ENCODE results near the gene OR4D11. TPM values are rescaled to one million over a fixed set of nuclear protein-coding genes. Genes with fewer than 3 reads are reported as not detected.

Gene OR4D11
- polyA plus RNA-seq, 4 donors = not detected

- no peak for FAIRE-seq
- Histone ChIP-seq H3K27me3 (ENCODE audit: control insufficient read depth in 3 of 3, insufficient read depth in 3 of 3, low read length in 3 of 3) (no peaks in the 10 kb centered on the region), H3K4me3 (ENCODE audit: low read depth in 1 of 3, low read length in 3 of 3) (peak overlapping the region in 1 of 3 donors; percentile 73), H3K27ac (ENCODE audit: low read depth in 1 of 3, low read length in 2 of 3) (peak overlapping the region in 1 of 3 donors; percentile 82), H3K4me1 (ENCODE audit: control insufficient read depth in 3 of 3, insufficient read depth in 2 of 3, low read depth in 1 of 3, low read length in 2 of 3) (peaks cover 0 to 4% (median 0%) of the 10 kb centered on the region in 3 donors), H3K36me3 (ENCODE audit: control insufficient read depth in 3 of 3, insufficient read depth in 2 of 3, low read depth in 1 of 3, low read length in 3 of 3) (no peaks in the 10 kb centered on the region), H3K9me3 (ENCODE audit: control insufficient read depth in 2 of 2, insufficient read depth in 1 of 2, low read depth in 1 of 2, low read length in 1 of 2) (no peaks in the 10 kb centered on the region)
- WGBS, 3 donors = 38 to 66% (median 61%) methylated on average over 30 of the region's 30 CpGs
- DNase-seq = peak in 1 of 2 donors; percentile 61
Observed at GRCh38 chr11:59551659-59552521, 48.5 kb downstream of the OR4D11 start.

GRCh38 chr11:59552844-59553243 is 49.5 kb downstream of the OR4D11 start:
- Histone ChIP-seq H3K27me3 (ENCODE audit: control insufficient read depth in 3 of 3, insufficient read depth in 3 of 3, low read length in 3 of 3) (no peaks in the 10 kb centered on the region), H3K27ac (ENCODE audit: low read depth in 1 of 3, low read length in 2 of 3) (no peak overlapping the region), H3K36me3 (ENCODE audit: control insufficient read depth in 3 of 3, insufficient read depth in 2 of 3, low read depth in 1 of 3, low read length in 3 of 3) (no peaks in the 10 kb centered on the region), H3K9me3 (ENCODE audit: control insufficient read depth in 2 of 2, insufficient read depth in 1 of 2, low read depth in 1 of 2, low read length in 1 of 2) (no peaks in the 10 kb centered on the region), H3K4me1 (ENCODE audit: control insufficient read depth in 3 of 3, insufficient read depth in 2 of 3, low read depth in 1 of 3, low read length in 2 of 3) (peaks cover 0 to 9% (median 0%) of the 10 kb centered on the region in 3 donors), H3K4me3 (ENCODE audit: low read depth in 1 of 3, low read length in 3 of 3) (no peak overlapping the region)
- WGBS, 3 donors = 59 to 64% (median 63%) methylated on average over 2 of the region's 2 CpGs
- DNase-seq = no peak
- no peak for FAIRE-seq

DNA sequence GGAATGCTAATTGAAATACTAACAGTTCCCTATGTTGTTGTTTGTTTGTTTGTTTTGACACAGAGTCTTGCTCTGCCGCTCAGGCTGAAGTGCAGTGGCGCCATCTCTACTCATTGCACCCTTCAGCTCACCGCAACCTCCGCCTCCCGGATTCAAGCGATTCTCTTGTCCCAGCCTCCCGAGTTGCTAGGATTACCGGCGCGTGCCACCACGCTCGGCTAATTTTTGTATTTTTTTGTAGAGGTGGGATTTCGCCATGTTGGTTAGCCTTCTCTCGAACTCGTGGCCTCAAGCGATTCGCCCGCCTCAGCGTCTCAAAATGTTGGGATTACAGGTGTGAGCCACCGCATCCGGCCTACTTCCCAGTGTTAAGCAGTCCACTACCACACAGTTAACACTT is 49.9 kb downstream of the OR4D11 start:
- no peak for FAIRE-seq
- WGBS, 3 donors = 96 to 97% (median 96%) methylated on average over 21 of the region's 21 CpGs
- H3K9me3 ChIP-seq (ENCODE audit: control insufficient read depth in 2 of 2, insufficient read depth in 1 of 2, low read depth in 1 of 2, low read length in 1 of 2) = no peaks in the 10 kb centered on the region
- H3K4me3 ChIP-seq (ENCODE audit: low read depth in 1 of 3, low read length in 3 of 3) = no peak overlapping the region
- no peaks in the 10 kb centered on the region for H3K27me3 ChIP-seq (ENCODE audit: control insufficient read depth in 3 of 3, insufficient read depth in 3 of 3, low read length in 3 of 3)
- H3K36me3 ChIP-seq (ENCODE audit: control insufficient read depth in 3 of 3, insufficient read depth in 2 of 3, low read depth in 1 of 3, low read length in 3 of 3) = no peaks in the 10 kb centered on the region
- H3K27ac ChIP-seq (ENCODE audit: low read depth in 1 of 3, low read length in 2 of 3) = no peak overlapping the region
- no peak for DNase-seq
- peaks cover 0 to 12% (median 0%) of the 10 kb centered on the region in 3 donors for H3K4me1 ChIP-seq (ENCODE audit: control insufficient read depth in 3 of 3, insufficient read depth in 2 of 3, low read depth in 1 of 3, low read length in 2 of 3)

Other genes with a start within 250 kb of the OR4D11 start
- gene OR5AN1, start 144.7 kb upstream of the OR4D11 start, polyA plus RNA-seq = not detected
- not detected for gene OR5A2, start 77.2 kb upstream of the OR4D11 start, polyA plus RNA-seq
- not detected for gene OR5A1, start 67.1 kb upstream of the OR4D11 start, polyA plus RNA-seq
- gene OR4D6, start 46.6 kb upstream of the OR4D11 start, polyA plus RNA-seq = not detected
- gene OR4D10, start 30.3 kb upstream of the OR4D11 start, polyA plus RNA-seq = not detected
- not detected for gene OR4D9, start 8.0 kb downstream of the OR4D11 start, polyA plus RNA-seq
- gene OSBP, start 112.2 kb downstream of the OR4D11 start, polyA plus RNA-seq = 10 to 100 TPM; 22.2 to 45.3 (median 26.6) TPM
- 10 to 100 TPM; 14.5 to 36.2 (median 19.0) TPM for gene PATL1, start 165.5 kb downstream of the OR4D11 start, polyA plus RNA-seq
- not detected for gene OR10V1, start 210.3 kb downstream of the OR4D11 start, polyA plus RNA-seq

Data from small intestine (tissue), 7 donors.